HEK293 (cell line): ENCODE measurements around the gene C6orf136.

ENCODE experiments used
- CTCF ChIA-PET: fragments of 350-600 bp; formaldehyde crosslinking; extraction: SDS; loops from one replicate; lab custom pipeline; 2021; ENCODE audit warnings: antibody characterized with exemption; lab: Yijun Ruan, JAX
- POLR2A ChIA-PET: fragments of 300-600 bp; formaldehyde crosslinking; extraction: SDS; loops from one replicate; lab custom pipeline; 2020; ENCODE audit warnings: antibody characterized with exemption, inconsistent platforms; lab: Yijun Ruan, JAX
- H3K27ac ChIP-seq: fragments of 200-500 bp; sonication (Bioruptor generic); 2 replicates; pipeline ENCODE4 v1.5.1; 2014; ENCODE audit warnings: low read depth, low read length, control low read depth, inconsistent platforms; ENCODE audit errors: extremely low read depth
- H3K36me3 ChIP-seq, 2 experiments: fragments of 200-500 bp in 1 of 2; sonication (Bioruptor generic) in 1 of 2; 1 replicate in 1 of 2; 2 replicates in 1 of 2; pipeline ENCODE4 v1.5.1; 2014 to 2017; ENCODE audit warnings: inconsistent platforms in 2 of 2, low read length in 2 of 2; ENCODE audit not compliant: control insufficient read depth in 2 of 2, insufficient read depth in 1 of 2
- H3K4me1 ChIP-seq: fragments of 200-500 bp; sonication (Bioruptor generic); 2 replicates; pipeline ENCODE4 v1.5.1; 2014; ENCODE audit warnings: mild to moderate bottlenecking, low read length, inconsistent platforms; ENCODE audit not compliant: control insufficient read depth, insufficient read depth
- H3K4me3 ChIP-seq: 2 replicates; pipeline ENCODE4 v1.5.1; 2011; ENCODE audit warnings: low read depth, mild to moderate bottlenecking, control low read depth, low read length, moderate library complexity
- H3K9me3 ChIP-seq: fragments of 200-500 bp; sonication (Bioruptor generic); 2 replicates; pipeline ENCODE4 v1.5.1; 2014; ENCODE audit warnings: low read depth, low read length, inconsistent platforms; ENCODE audit not compliant: control insufficient read depth, insufficient read depth
- KLF7 ChIP-seq: fragments of 450-650 bp; formaldehyde crosslinking; IDR thresholded peaks from 2 replicates; pipeline ENCODE4 v1.5.1; 2016; ENCODE audit warnings: missing biosample characterization, missing genetic modification characterization, borderline replicate concordance
- MZF1 ChIP-seq: fragments of 450-650 bp; formaldehyde crosslinking; IDR thresholded peaks from 2 replicates; pipeline ENCODE4 v1.5.1; 2017; ENCODE audit warnings: missing biosample characterization, missing genetic modification characterization, borderline replicate concordance
- PATZ1 ChIP-seq: fragments of 450-650 bp; formaldehyde crosslinking; IDR thresholded peaks from 2 replicates; pipeline ENCODE4 v1.5.1; 2016; ENCODE audit warnings: missing biosample characterization, missing genetic modification characterization
- SP3 ChIP-seq: fragments of 450-650 bp; formaldehyde crosslinking; IDR thresholded peaks from 2 replicates; pipeline ENCODE4 v1.5.1; 2016; ENCODE audit warnings: missing biosample characterization, missing genetic modification characterization
- SP7 ChIP-seq: fragments of 450-650 bp; formaldehyde crosslinking; IDR thresholded peaks from 2 replicates; pipeline ENCODE4 v1.5.1; 2016; ENCODE audit warnings: missing biosample characterization, missing genetic modification characterization
- ZBTB1 ChIP-seq: fragments of 450-650 bp; formaldehyde crosslinking; IDR thresholded peaks from 2 replicates; pipeline ENCODE4 v1.5.1; 2016; ENCODE audit warnings: missing biosample characterization, missing genetic modification characterization
- ZBTB20 ChIP-seq: fragments of 450-650 bp; formaldehyde crosslinking; IDR thresholded peaks from 2 replicates; pipeline ENCODE4 v1.5.1; 2016; ENCODE audit warnings: missing biosample characterization, missing genetic modification characterization
- ZBTB44 ChIP-seq: fragments of 450-650 bp; IDR thresholded peaks from 2 replicates; pipeline ENCODE4 v1.5.1; 2018; ENCODE audit warnings: missing biosample characterization, mild to moderate bottlenecking, missing genetic modification characterization
- ZFP41 ChIP-seq: fragments of 450-650 bp; formaldehyde crosslinking; IDR thresholded peaks from 2 replicates; pipeline ENCODE4 v1.5.1; 2016; ENCODE audit warnings: missing biosample characterization, missing genetic modification characterization, borderline replicate concordance
- ZNF184 ChIP-seq: fragments of 450-650 bp; IDR thresholded peaks from 2 replicates; pipeline ENCODE4 v1.5.1; 2018; ENCODE audit warnings: missing biosample characterization, mild to moderate bottlenecking, missing genetic modification characterization
- ZNF2 ChIP-seq: fragments of 450-650 bp; formaldehyde crosslinking; IDR thresholded peaks from 2 replicates; pipeline ENCODE4 v1.5.1; 2016; ENCODE audit warnings: missing biosample characterization, missing genetic modification characterization
- ZNF223 ChIP-seq: fragments of 450-650 bp; formaldehyde crosslinking; IDR thresholded peaks from 2 replicates; pipeline ENCODE4 v1.5.1; 2016; ENCODE audit warnings: missing biosample characterization, missing genetic modification characterization
- ZNF324 ChIP-seq: fragments of 450-650 bp; formaldehyde crosslinking; IDR thresholded peaks from 2 replicates; pipeline ENCODE4 v1.5.1; 2016; ENCODE audit warnings: missing biosample characterization, missing genetic modification characterization
- ZNF404 ChIP-seq: fragments of 450-650 bp; formaldehyde crosslinking; IDR thresholded peaks from 2 replicates; pipeline ENCODE4 v1.5.1; 2017; ENCODE audit warnings: missing biosample characterization, missing genetic modification characterization
- ZNF423 ChIP-seq: fragments of 450-650 bp; formaldehyde crosslinking; IDR thresholded peaks from 2 replicates; pipeline ENCODE4 v1.5.1; 2016; ENCODE audit warnings: missing biosample characterization, missing genetic modification characterization
- ZNF449 ChIP-seq: fragments of 450-650 bp; formaldehyde crosslinking; IDR thresholded peaks from 2 replicates; pipeline ENCODE4 v1.5.1; 2017; ENCODE audit warnings: missing biosample characterization, mild to moderate bottlenecking, missing genetic modification characterization, moderate library complexity
- ZNF488 ChIP-seq: fragments of 450-650 bp; formaldehyde crosslinking; IDR thresholded peaks from 2 replicates; pipeline ENCODE4 v1.5.1; 2016; ENCODE audit warnings: missing biosample characterization, missing genetic modification characterization
- ZNF561 ChIP-seq: fragments of 450-650 bp; IDR thresholded peaks from 2 replicates; pipeline ENCODE4 v1.5.1; 2018; ENCODE audit warnings: missing biosample characterization, missing genetic modification characterization, borderline replicate concordance
- ZNF776 ChIP-seq: fragments of 450-650 bp; formaldehyde crosslinking; IDR thresholded peaks from 2 replicates; pipeline ENCODE4 v1.5.0; 2017; ENCODE audit warnings: missing biosample characterization, missing genetic modification characterization, borderline replicate concordance
- ZNF785 ChIP-seq: fragments of 450-650 bp; formaldehyde crosslinking; IDR thresholded peaks from 2 replicates; pipeline ENCODE4 v1.5.1; 2016; ENCODE audit warnings: missing biosample characterization, missing genetic modification characterization
- ZNF830 ChIP-seq: fragments of 450-650 bp; IDR thresholded peaks from 2 replicates; pipeline ENCODE4 v1.5.0; 2018; ENCODE audit warnings: missing biosample characterization, missing genetic modification characterization, low read depth, mild to moderate bottlenecking, moderate library complexity

The C6orf136 gene

GRCh38 chr6:30617565-30618269 is 29.2 kb upstream of the C6orf136 start, which contains the start of gene MRPS18B (continued):
- TF ChIP-seq ZNF2 (tag by site-specific recombination) (peak; percentile 84), ZBTB20 (tag by site-specific recombination) (peak; percentile 60), ZNF561 (tag by site-specific recombination) (peak; percentile 23; the same call in 1 of the 2 replicates), SP3 (tag by site-specific recombination) (peak; percentile 75), PATZ1 (tag by site-specific recombination) (peak; percentile 73), ZNF223 (tag by site-specific recombination) (no peak)
- TF ChIP-seq, all 188 proteins: peak for 49

- Histone ChIP-seq H3K36me3 (peaks cover 32 to 57% of the 10 kb centered on the region in 2 experiments; a peak in 2 of 3 replicates), H3K4me3 (peak overlapping the region; percentile 91), H3K9me3 (no peaks in the 10 kb centered on the region), H3K4me1 (peaks cover 12% of the 10 kb centered on the region), H3K27ac (peak overlapping the region; percentile 88; the same call in 1 of the 2 replicates)
- TF ChIP-seq ZFP41 (tag by site-specific recombination) (no peak), ZNF184 (tag by site-specific recombination) (no peak), ZNF324 (no peak), ZBTB1 (no peak), ZBTB44 (tag by site-specific recombination) (no peak), MZF1 (tag by site-specific recombination) (0 out of 2 replicates have a peak, but pooled peaks have one; percentile 22), ZNF785 (tag by site-specific recombination) (no peak)
- CTCF ChIA-PET = interaction anchor here (0.5 to 2.0 kb wide), 13 partner anchors 8 to 605 kb away, joined by 3 to 9 read pairs (median 4); partner anchors contain the start of gene ATAT1
- POLR2A ChIA-PET = interaction anchor here (0.7 to 1.9 kb wide), 13 partner anchors 8 to 579 kb away, joined by 3 to 11 read pairs (median 4); partner anchors contain the start of genes ATAT1, C6orf136, GNL1 and MDC1
Measured at GRCh38 chr6:30618270-30618797, 28.6 kb upstream of the C6orf136 start.

GRCh38 chr6:30619561-30619960 is 27.4 kb upstream of the C6orf136 start:
- ChIA-PET POLR2A (interaction anchor here (0.6 to 1.4 kb wide), 2 partner anchors 12 to 98 kb away, joined by 3 to 4 read pairs; partner anchors contain the start of gene MDC1), CTCF (no interaction called here)
- Histone ChIP-seq H3K36me3 (peaks cover 42 to 65% of the 10 kb centered on the region in 2 experiments; a peak in 2 of 3 replicates), H3K9me3 (no peaks in the 10 kb centered on the region), H3K27ac (no peak overlapping the region), H3K4me3 (no peak overlapping the region), H3K4me1 (peaks cover 1% of the 10 kb centered on the region; the same call in 1 of the 2 replicates)
- TF ChIP-seq ZNF830 = no peak

- H3K4me1 ChIP-seq = no peaks in the 10 kb centered on the region; the same call in 1 of the 2 replicates
- H3K4me3 ChIP-seq = no peak overlapping the region
- H3K27ac ChIP-seq = no peak overlapping the region
- CTCF ChIA-PET = interaction anchor here (0.6 to 1.0 kb wide), 3 partner anchors 15 to 55 kb away, joined by 3 to 4 read pairs (median 3); no protein-coding TSS in a partner anchor
- H3K36me3 ChIP-seq = peaks cover 65 to 85% of the 10 kb centered on the region in 2 experiments; a peak in 2 of 3 replicates
- POLR2A ChIA-PET = interaction anchor here (1.6 to 2.0 kb wide), 2 partner anchors 10 to 13 kb away, joined by 11 to 15 read pairs; no protein-coding TSS in a partner anchor
- no peaks in the 10 kb centered on the region for H3K9me3 ChIP-seq
- no peak for TF ChIP-seq ZNF776
- no peak for TF ChIP-seq SP7 (tag by site-specific recombination)
- TF ChIP-seq KLF7 (tag by site-specific recombination) = no peak
- no peak for TF ChIP-seq ZNF449 (tag by site-specific recombination)
- no peak for TF ChIP-seq ZNF404 (tag by site-specific recombination)
- no peak for TF ChIP-seq ZNF423
- no peak for TF ChIP-seq ZNF488
Measured at GRCh38 chr6:30625511-30625910, 21.4 kb upstream of the C6orf136 start.
